Measurements from ENCODE around the gene TANC1. TPM values are rescaled to one million over a fixed set of nuclear protein-coding genes. Genes with fewer than 3 reads are reported as not detected.

TANC1 gene
- total RNA-seq, 2 experiments from 2014 or later: 0.48 to 0.55 TPM

- H3K4me3 Mint-ChIP-seq: no peak overlapping the region
- no peaks in the 10 kb centered on the region for H3K9me3 Mint-ChIP-seq
- POLR2A ChIA-PET: no interaction called here
- no peaks in the 10 kb centered on the region for H3K4me1 Mint-ChIP-seq
- H3K27me3 Mint-ChIP-seq: no peaks in the 10 kb centered on the region
- CTCF ChIA-PET: no interaction called here
- H3K36me3 Mint-ChIP-seq (ENCODE audit: low read depth): no peaks in the 10 kb centered on the region
- no peak for DNase-seq
- H3K27ac Mint-ChIP-seq: no peak overlapping the region
These were observed 100.8 kb downstream of the TANC1 start for GRCh38 chr2:159069229-159069628.

GRCh38 chr2:159070235-159070634 is 101.8 kb downstream of the TANC1 start:
- H3K27ac Mint-ChIP-seq: no peak overlapping the region
- CTCF ChIA-PET: interaction anchor here (1.9 kb wide), 1 partner anchor 49 kb away, joined by 7 read pairs; no protein-coding TSS in a partner anchor
- H3K4me1 Mint-ChIP-seq: no peaks in the 10 kb centered on the region
- no peaks in the 10 kb centered on the region for H3K9me3 Mint-ChIP-seq
- no peak overlapping the region for H3K4me3 Mint-ChIP-seq
- H3K36me3 Mint-ChIP-seq (ENCODE audit: low read depth): no peaks in the 10 kb centered on the region
- H3K27me3 Mint-ChIP-seq: no peaks in the 10 kb centered on the region
- POLR2A ChIA-PET: no interaction called here
- DNase-seq: no peak

GRCh38 chr2:159071190-159071915 is 102.9 kb downstream of the TANC1 start:
- no peak for DNase-seq
- H3K4me3 Mint-ChIP-seq: no peak overlapping the region
- no peak overlapping the region for H3K27ac Mint-ChIP-seq
- H3K4me1 Mint-ChIP-seq: no peaks in the 10 kb centered on the region
- ChIA-PET POLR2A (interaction anchor here (1.3 kb wide), 1 partner anchor 15 kb away, joined by 4 read pairs; no protein-coding TSS in a partner anchor), CTCF (interaction anchor here (1.9 kb wide), 1 partner anchor 48 kb away, joined by 7 read pairs; no protein-coding TSS in a partner anchor)
- no peaks in the 10 kb centered on the region for H3K27me3 Mint-ChIP-seq
- H3K9me3 Mint-ChIP-seq: no peaks in the 10 kb centered on the region
- no peaks in the 10 kb centered on the region for H3K36me3 Mint-ChIP-seq (ENCODE audit: low read depth)

GRCh38 chr2:159072795-159073194 is 104.4 kb downstream of the TANC1 start:
- CTCF ChIA-PET: no interaction called here
- no peak overlapping the region for H3K4me3 Mint-ChIP-seq
- H3K4me1 Mint-ChIP-seq: no peaks in the 10 kb centered on the region
- no peaks in the 10 kb centered on the region for H3K9me3 Mint-ChIP-seq
- POLR2A ChIA-PET: interaction anchor here (1.3 kb wide), 1 partner anchor 17 kb away, joined by 4 read pairs; no protein-coding TSS in a partner anchor
- no peaks in the 10 kb centered on the region for H3K36me3 Mint-ChIP-seq (ENCODE audit: low read depth)
- H3K27ac Mint-ChIP-seq: no peak overlapping the region
- peaks cover 1% of the 10 kb centered on the region for H3K27me3 Mint-ChIP-seq
- DNase-seq: no peak

GRCh38 chr2:159073256-159073655 is 104.8 kb downstream of the TANC1 start:
- Mint-ChIP-seq H3K27ac (no peak overlapping the region), H3K4me1 (no peaks in the 10 kb centered on the region), H3K4me3 (no peak overlapping the region), H3K27me3 (peaks cover 3% of the 10 kb centered on the region), H3K9me3 (no peaks in the 10 kb centered on the region), H3K36me3 (ENCODE audit: low read depth) (no peaks in the 10 kb centered on the region)
- CTCF ChIA-PET: no interaction called here
- POLR2A ChIA-PET: no interaction called here
- no peak for DNase-seq

GRCh38 chr2:159074605-159075004 is 106.2 kb downstream of the TANC1 start:
- CTCF ChIA-PET: no interaction called here

GRCh38 chr2:159075727-159076126 is 107.3 kb downstream of the TANC1 start:
- ChIA-PET CTCF (no interaction called here), POLR2A (no interaction called here)
- Mint-ChIP-seq H3K9me3 (no peaks in the 10 kb centered on the region), H3K4me1 (no peaks in the 10 kb centered on the region), H3K27ac (no peak overlapping the region), H3K27me3 (peaks cover 3% of the 10 kb centered on the region), H3K4me3 (no peak overlapping the region), H3K36me3 (ENCODE audit: low read depth) (no peaks in the 10 kb centered on the region)
- no peak for DNase-seq

More at GRCh38 chr2:159074605-159075004, 106.2 kb downstream of the TANC1 start:
- no peak overlapping the region for H3K27ac Mint-ChIP-seq
- POLR2A ChIA-PET: no interaction called here
- no peaks in the 10 kb centered on the region for H3K36me3 Mint-ChIP-seq (ENCODE audit: low read depth)
- no peaks in the 10 kb centered on the region for H3K9me3 Mint-ChIP-seq
- no peaks in the 10 kb centered on the region for H3K4me1 Mint-ChIP-seq
- no peak for DNase-seq
- peaks cover 3% of the 10 kb centered on the region for H3K27me3 Mint-ChIP-seq
- H3K4me3 Mint-ChIP-seq: no peak overlapping the region

GRCh38 chr2:159076241-159076640 is 107.8 kb downstream of the TANC1 start:
- no peak for DNase-seq
- Mint-ChIP-seq H3K4me3 (no peak overlapping the region), H3K9me3 (no peaks in the 10 kb centered on the region), H3K36me3 (ENCODE audit: low read depth) (no peaks in the 10 kb centered on the region), H3K27ac (no peak overlapping the region), H3K27me3 (peaks cover 3% of the 10 kb centered on the region), H3K4me1 (no peaks in the 10 kb centered on the region)
- CTCF ChIA-PET: no interaction called here
- POLR2A ChIA-PET: no interaction called here

- DNase-seq: no peak
- no peaks in the 10 kb centered on the region for H3K4me1 Mint-ChIP-seq
- ChIA-PET POLR2A (no interaction called here), CTCF (interaction anchor here (1.2 to 1.3 kb wide), 2 partner anchors 41 to 42 kb away, joined by 3 read pairs; no protein-coding TSS in a partner anchor)
- H3K27me3 Mint-ChIP-seq: peaks cover 3% of the 10 kb centered on the region
- H3K4me3 Mint-ChIP-seq: no peak overlapping the region
- no peaks in the 10 kb centered on the region for H3K9me3 Mint-ChIP-seq
- H3K27ac Mint-ChIP-seq: no peak overlapping the region
- no peaks in the 10 kb centered on the region for H3K36me3 Mint-ChIP-seq (ENCODE audit: low read depth)
These were observed 109.4 kb downstream of the TANC1 start for GRCh38 chr2:159077869-159078268.

- no peak for DNase-seq
- ChIA-PET CTCF (interaction anchor here (1.2 to 1.3 kb wide), 2 partner anchors 40 to 41 kb away, joined by 3 read pairs; no protein-coding TSS in a partner anchor), POLR2A (no interaction called here)
- Mint-ChIP-seq H3K27me3 (peaks cover 3% of the 10 kb centered on the region), H3K4me3 (no peak overlapping the region), H3K9me3 (no peaks in the 10 kb centered on the region), H3K36me3 (ENCODE audit: low read depth) (no peaks in the 10 kb centered on the region), H3K27ac (no peak overlapping the region), H3K4me1 (no peaks in the 10 kb centered on the region)
These were observed 110.0 kb downstream of the TANC1 start for GRCh38 chr2:159078443-159078842.

GRCh38 chr2:159080641-159081040 is 112.2 kb downstream of the TANC1 start:
- H3K36me3 Mint-ChIP-seq (ENCODE audit: low read depth): no peaks in the 10 kb centered on the region
- H3K27me3 Mint-ChIP-seq: peaks cover 3% of the 10 kb centered on the region
- no peak for DNase-seq
- H3K27ac Mint-ChIP-seq: no peak overlapping the region
- no peaks in the 10 kb centered on the region for H3K4me1 Mint-ChIP-seq
- H3K4me3 Mint-ChIP-seq: no peak overlapping the region
- CTCF ChIA-PET: no interaction called here
- H3K9me3 Mint-ChIP-seq: no peaks in the 10 kb centered on the region
- POLR2A ChIA-PET: no interaction called here

GRCh38 chr2:159082119-159082518 is 113.7 kb downstream of the TANC1 start:
- Mint-ChIP-seq H3K27ac (no peak overlapping the region), H3K36me3 (ENCODE audit: low read depth) (no peaks in the 10 kb centered on the region), H3K9me3 (no peaks in the 10 kb centered on the region), H3K4me1 (peaks cover 3% of the 10 kb centered on the region), H3K27me3 (peaks cover 3% of the 10 kb centered on the region), H3K4me3 (no peak overlapping the region)
- CTCF ChIA-PET: no interaction called here
- no peak for DNase-seq
- POLR2A ChIA-PET: no interaction called here

- H3K9me3 Mint-ChIP-seq: no peaks in the 10 kb centered on the region
- no peak overlapping the region for H3K27ac Mint-ChIP-seq
- no peaks in the 10 kb centered on the region for H3K36me3 Mint-ChIP-seq (ENCODE audit: low read depth)
- no peak for DNase-seq
- H3K27me3 Mint-ChIP-seq: no peaks in the 10 kb centered on the region
- peaks cover 5% of the 10 kb centered on the region for H3K4me1 Mint-ChIP-seq
- ChIA-PET CTCF (no interaction called here), POLR2A (interaction anchor here (0.7 kb wide), 1 partner anchor 56 kb away, joined by 3 read pairs; no protein-coding TSS in a partner anchor)
- no peak overlapping the region for H3K4me3 Mint-ChIP-seq
These were observed 116.2 kb downstream of the TANC1 start for GRCh38 chr2:159084384-159085370.

Data from activated CD4-positive, alpha-beta memory T cell treated with anti-CD3 and anti-CD28 coated beads, Interleukin-2, amount 10 ng/mL, durations not matched to agents 7 days and 5 days (primary cell).